Breast epithelium (tissue), 3 donors: Measurements from ENCODE around the gene PTPRF.

Source experiments
- POLR2A ChIP-seq: fragments of 450-650 bp; IDR thresholded peaks from one replicate; pipeline ENCODE4 v1.6.1; 2016; ENCODE audit warnings: antibody characterized with exemption, mild to moderate bottlenecking, moderate library complexity
- POLR2AphosphoS5 ChIP-seq, 3 donors: sonication (generic); formaldehyde crosslinking; IDR thresholded peaks; one replicate each; pipeline ENCODE4 v1.6.1; 2017; ENCODE audit warnings: antibody characterized with exemption in 3 of 3
- TF ChIP-seq, protein P1 (sequence below), 3 donors: fragments of 450-650 bp; IDR thresholded peaks; one replicate each; pipeline ENCODE4 v1.5.1; 2016 to 2017; ENCODE audit warnings: antibody characterized with exemption in 3 of 3, mild to moderate bottlenecking in 3 of 3, moderate library complexity in 3 of 3

DNA sequence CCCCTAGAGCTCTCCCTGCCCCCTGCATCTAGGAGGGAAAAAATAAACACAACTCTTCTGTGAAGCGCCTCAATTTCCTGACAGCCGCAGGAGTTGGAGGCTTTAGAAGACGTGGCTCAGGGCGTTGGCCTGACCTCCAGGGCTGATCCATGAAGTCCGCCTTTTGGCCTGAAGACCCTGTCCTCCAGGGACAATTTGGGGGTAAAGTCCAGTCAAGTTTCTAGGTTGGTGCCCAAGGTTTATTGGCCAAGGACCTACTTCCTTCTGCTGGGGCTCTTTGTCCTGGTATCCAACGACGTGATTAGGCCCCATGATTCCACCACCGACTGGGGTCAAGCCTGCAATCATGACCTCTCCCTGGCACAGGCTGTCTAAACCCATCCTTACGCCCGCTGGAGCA, 54.9 kb downstream of the PTPRF start:
- TF ChIP-seq, protein P1, sequence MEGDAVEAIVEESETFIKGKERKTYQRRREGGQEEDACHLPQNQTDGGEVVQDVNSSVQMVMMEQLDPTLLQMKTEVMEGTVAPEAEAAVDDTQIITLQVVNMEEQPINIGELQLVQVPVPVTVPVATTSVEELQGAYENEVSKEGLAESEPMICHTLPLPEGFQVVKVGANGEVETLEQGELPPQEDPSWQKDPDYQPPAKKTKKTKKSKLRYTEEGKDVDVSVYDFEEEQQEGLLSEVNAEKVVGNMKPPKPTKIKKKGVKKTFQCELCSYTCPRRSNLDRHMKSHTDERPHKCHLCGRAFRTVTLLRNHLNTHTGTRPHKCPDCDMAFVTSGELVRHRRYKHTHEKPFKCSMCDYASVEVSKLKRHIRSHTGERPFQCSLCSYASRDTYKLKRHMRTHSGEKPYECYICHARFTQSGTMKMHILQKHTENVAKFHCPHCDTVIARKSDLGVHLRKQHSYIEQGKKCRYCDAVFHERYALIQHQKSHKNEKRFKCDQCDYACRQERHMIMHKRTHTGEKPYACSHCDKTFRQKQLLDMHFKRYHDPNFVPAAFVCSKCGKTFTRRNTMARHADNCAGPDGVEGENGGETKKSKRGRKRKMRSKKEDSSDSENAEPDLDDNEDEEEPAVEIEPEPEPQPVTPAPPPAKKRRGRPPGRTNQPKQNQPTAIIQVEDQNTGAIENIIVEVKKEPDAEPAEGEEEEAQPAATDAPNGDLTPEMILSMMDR (IDR thresholded peaks at IDR 0.05): no peak
- no peak for TF ChIP-seq POLR2A
- no peak for TF ChIP-seq POLR2AphosphoS5 (IDR thresholded peaks at IDR 0.05)
